Activated effector memory CD4-positive, alpha-beta T cell treated with anti-CD3 and anti-CD28 coated beads, Interleukin-2, amount 50 U/mL, for 16 hours (primary cell): Measurements from ENCODE around the gene RASGRF2.

ENCODE experiments used
- DNase-seq: peaks from one replicate; pipeline ENCODE4 v3.0.0-alpha.2; 2020

The RASGRF2 gene

DNA sequence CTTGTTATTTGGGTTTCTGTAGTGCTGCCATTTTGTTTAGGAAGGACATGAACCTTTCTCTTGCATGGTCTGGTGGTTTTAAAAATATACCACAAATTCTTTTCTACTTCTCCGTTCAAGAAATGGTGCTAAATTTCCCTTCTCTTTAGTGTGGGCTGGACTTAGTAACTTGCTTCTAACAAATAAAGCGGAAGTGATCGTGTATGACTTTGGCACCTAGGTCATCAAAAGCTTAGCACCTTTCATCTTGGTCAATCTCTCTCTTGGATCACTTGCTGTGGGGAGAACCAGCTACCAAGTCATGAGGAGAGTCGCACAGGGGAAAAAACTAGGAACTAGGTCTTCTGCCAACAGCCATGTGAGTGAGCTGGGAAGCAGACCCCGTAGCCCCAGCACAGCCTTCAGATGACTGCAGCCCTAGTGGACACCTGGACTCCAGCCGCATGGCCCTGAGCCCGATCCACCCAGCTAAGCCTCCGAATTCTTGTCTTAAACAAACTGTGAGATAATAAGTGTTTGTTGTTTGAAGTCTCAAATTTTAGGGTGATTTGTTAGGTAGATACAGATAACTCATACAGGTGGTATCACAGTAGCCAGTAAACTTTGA is 185.3 kb downstream of the RASGRF2 start:
- no peak for DNase-seq

DNA sequence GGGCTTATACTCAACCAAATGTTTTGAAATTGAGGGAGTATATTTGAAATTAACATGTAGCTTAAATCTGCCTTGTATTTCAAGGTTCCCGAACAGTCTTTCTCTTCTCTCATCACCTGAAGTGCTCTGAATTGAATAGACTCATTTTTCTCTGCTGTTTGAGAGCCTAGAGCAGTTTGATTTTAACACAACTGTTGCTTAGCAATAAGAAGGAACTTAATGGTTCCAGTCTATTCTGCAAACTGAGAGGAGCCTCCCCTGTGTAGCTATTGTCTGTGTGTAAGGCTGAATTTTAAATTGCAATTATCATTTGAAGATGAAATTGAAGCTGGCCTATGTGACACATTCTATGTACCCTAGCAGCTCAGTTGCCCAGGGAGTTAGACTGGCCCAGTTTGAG is 185.9 kb downstream of the RASGRF2 start:
- DNase-seq = no peak

DNA sequence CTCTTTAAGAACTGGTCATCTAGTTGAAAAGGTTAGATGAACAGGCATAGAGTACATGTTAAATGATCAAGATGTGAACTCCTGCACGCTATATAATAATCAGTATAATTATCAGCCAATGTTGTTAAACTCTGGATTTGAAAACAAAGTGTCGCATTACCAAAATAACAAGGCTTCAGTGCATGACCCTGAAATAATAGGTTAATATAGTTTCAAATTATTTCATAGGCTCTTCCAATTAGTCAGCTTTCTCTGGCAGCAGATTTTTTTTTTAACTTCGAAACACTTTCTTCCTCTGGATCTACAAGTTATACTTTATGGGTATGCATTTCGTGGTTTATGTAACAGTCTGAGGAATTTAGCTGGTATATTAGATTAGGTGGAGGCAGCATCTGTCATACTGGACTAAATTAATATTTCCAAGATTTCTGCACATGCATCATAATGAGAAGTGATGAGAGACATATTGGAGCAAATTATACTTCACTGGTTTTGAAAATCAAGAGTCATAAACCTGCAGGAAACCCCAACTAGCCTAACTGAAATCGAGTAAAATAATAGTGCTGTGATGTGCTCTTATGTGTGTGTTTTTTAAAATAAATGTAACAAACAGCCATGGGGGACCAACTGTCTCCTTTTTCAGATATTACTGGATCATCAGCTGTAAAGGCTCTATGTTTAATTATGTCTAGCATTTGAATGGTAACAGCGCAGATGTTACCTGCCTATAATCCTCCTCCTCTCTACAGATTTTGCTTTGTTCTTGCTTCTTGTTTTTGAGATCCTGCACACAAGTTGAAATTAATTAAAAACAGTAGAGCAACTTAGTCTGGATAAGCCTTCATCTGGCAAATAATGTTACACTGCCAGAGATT is 187.1 kb downstream of the RASGRF2 start:
- no peak for DNase-seq

DNA sequence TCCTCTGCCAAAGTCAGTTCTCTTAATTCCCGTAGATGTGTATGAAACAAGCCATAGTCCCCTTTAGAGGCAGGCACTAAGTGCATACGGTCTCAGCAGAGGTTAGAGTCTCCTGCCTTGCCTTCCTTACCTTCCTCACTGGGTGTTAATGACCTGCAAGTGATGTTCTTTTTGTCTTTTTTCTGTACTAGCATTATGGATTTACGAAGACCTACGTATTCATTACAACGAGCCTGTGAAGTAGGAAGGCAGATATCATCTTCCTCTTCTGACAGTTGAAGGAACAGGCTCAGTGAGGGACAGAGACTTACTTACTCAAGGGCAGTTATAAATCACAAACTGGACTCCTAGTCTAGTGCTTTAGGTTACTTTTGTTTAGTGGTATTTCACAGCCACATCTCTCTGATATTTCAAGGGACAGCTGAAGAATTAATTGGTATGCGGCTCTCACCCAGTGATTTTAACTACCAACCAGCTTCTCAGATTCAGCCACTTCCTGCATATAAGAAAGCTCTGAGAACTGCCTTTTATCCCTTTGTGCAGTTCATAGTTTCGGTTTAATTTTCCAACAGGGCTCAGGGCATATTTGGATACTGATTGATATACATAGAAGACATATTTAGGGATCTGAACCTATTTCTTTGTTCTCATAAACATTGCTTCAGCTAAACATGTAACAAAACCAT is 187.9 kb downstream of the RASGRF2 start:
- no peak for DNase-seq

DNA sequence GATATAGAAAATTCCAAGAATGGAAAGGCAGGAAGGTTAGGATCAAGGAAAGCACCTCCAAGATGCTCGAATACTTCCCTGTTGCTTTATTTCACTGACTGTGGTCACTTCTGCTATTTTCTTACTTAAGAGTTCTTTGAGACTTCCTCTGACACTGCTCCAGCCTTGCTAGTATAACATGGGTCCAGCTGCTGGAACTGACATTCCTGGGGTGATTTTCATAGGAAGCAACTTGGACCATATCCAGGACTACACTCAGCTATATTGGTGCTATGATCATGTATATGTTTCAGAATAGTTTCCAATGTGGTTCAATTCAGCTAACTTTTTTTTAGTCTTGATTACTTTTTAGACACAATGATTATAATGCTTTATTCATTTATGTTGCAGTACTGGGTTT is 191.4 kb downstream of the RASGRF2 start:
- DNase-seq = no peak

DNA sequence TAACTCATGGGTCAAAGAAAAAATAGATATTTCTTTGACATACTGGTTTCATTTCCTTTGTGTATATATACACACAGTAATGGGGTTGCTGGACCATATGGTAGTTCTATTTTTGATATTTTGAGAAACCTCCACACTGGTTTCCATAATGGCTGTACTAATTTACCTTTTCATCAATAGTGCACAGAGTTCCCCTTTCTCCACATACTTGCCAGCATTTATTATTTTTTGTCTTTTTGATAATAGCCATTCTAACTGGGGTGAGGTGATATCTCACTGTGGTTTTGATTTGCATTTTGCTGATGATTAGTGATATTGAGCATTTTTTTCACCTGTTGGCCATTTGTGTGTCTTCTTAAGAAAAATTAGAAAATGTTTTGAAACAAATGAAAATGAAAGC is 194.6 kb downstream of the RASGRF2 start:
- no peak for DNase-seq

DNA sequence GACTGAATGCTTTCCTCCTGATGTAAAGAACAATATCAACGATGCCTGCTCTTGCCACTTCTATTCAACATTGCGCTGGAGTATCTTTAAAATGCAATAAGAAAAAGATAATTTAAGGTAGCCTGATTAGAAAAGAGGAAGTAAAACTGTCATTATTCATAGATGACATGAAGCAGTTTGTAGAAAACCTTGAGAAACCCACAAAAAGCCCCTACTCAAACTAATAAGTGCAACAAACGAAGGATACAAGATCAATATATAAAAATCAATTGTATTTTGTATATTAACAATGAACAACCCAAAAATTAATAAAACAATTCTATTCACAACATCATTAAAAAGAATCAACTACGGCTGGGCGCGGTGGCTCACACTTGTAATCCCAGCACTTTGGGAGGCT is 196.6 kb downstream of the RASGRF2 start:
- DNase-seq = no peak

DNA sequence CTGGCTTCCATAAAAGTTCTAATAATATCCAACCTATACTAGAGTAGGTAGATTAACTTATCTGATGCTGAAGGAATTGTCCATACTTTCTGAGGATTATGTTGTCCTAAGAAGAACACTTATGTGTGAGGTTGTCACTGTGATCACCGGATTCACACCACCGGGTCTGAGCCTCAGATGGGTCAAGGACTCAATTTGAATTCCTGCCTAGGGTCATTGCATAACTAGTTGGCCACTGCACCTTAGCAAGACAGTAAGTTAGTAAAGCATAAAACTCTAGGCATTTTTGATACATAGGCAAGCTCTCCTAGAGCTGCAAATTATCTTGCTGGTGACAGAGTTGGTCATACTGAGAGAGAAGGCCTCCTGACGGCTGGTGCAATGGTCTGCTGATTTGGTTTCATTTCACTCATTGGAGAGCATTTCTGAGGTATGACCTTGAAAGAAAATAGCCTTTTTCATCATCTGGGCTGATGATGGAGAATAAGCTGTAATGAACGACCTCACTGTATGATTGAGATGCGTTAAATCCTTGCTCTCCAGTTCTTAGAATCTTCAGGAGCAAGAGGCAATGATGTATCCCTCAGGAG is 200.9 kb downstream of the RASGRF2 start:
- no peak for DNase-seq

DNA sequence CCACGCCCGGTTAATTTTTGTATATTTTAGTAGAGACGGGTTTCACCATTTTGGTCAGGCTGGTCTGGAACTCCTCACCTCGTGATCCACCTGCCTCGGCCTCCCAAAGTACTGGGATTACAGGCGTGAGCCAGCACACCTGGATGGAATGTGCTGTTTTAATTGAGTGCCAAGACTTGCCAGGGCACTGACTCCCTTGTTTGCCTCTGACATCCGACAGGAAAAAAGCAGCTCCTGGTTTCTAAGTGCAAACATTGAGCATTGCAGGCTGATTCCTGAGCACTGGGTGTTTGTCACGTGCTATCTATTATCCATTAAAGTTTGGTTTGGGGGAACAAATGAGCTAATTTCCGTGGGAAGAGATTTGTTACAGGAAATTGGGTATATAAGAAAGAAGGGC is 202.3 kb downstream of the RASGRF2 start:
- no peak for DNase-seq

DNA sequence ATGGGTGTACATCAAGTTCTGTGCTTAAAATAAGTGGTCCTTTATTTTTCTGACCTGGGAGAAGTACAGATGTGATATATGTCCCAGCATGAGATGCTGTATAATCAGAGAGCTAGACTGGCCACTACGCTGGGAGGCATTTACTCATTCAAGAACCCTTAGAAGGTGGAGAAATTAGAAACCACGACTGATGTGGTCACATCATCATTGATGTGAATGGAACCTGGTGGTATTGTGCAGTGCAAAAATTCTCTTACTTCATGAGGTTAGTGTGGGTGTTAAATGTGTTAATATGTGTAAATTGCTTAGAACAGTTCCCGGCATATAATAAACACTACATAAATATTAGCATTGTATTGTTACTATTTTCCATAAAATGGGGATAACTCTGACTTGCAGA is 203.5 kb downstream of the RASGRF2 start:
- no peak for DNase-seq

DNA sequence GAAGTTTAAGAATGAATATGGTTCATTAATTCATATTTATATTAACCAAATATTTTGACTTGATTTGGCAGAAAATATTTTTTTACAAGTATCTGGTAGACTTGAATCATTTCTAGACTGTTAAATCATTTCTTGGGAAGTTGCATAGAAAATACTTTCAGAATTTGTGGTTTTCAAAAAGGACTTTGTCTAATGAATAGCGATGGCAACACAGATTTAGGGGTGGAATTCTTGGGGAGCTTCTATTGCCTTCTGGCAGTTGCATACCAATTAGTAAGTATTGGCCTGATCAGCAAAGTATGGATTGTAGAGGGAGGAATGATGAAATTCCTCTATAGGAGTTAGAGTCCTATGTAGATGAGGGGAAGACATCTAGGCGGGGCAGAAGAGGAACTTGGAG is 204.3 kb downstream of the RASGRF2 start:
- no peak for DNase-seq

DNA sequence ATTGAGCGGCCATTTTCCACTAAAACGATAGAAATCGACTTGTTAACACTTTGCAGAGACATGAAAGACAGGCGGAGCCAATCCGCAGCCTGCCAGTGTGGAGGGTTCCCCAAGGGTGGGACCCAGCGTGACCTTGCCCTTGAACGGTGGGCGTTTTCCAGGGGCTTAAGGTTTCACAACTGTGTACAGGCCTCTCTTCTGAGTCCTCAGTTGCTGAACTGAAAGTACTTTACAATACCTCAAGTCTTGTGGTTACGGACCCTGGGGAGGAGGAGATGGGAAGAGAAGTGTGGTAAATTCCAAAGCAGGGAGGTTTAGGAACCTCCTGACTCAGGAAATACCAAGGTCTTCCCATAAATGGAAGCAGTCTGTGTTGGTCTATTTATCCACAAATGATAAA is 204.8 kb downstream of the RASGRF2 start:
- no peak for DNase-seq

DNA sequence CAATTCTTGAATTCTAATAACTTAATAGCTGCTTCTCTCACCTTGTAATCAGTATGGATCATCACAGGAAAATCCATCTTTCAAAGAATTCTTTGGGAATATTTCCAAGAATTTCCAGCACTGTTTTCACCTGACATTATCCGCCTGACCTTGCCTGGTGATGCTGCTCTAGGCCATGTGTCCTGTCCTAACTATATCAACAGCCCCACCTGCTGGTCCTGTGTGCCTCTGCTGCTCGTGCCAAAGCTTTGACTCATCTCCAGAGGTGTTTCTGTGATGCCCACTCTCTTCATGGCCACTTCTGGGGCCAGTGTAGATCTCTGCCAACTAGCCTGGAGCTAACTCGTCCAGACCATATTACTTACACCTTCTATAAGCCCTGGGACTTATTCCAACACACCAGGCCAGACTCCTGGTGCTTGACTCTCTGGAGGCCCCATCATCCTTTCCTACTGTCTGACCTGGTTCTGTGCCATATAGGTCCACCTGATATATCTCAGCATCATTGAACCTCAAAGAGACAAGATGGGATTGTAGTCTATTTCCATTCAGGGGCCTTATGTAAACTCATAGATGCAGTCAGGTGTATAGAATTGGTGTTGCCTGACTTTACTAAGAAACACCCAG is 205.4 kb downstream of the RASGRF2 start:
- peak; percentile 75 for DNase-seq

DNA sequence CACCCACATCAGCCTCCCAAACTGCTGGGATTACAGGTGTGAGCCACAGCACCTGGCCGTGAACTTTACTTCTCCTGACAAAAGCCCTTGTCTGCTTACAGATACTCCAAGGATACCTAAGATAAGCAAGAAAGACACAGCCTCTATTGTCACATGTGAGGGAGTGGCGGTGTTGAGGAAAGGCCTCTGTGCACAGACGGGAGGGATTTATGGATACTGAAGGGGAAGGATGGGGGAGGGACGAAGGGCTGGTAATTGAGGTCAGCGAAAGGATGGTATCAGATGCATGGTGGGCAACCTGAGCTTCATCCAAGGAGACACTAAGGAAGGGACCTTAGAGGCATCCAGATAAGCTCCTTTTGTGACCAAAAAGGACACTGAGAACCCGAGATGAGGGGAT is 206.3 kb downstream of the RASGRF2 start:
- no peak for DNase-seq

DNA sequence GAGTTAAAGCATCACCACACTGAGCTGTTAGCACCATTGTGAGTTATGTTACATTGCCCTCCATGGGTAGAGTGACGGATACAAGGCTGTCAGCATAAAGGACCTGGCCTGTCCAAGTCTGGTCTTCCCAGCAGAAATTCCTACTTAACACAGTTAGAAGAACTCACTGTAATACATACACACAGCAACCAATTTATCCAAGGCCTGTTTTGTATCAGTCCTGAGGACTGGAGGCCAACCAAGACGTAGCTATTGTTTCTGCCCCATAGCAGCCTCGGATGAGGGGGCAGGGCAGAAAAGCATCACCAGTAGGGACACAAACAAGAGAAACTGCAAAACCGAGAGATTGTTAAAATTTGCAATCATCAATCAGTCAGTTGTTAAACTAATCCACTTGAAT is 206.9 kb downstream of the RASGRF2 start:
- no peak for DNase-seq

DNA sequence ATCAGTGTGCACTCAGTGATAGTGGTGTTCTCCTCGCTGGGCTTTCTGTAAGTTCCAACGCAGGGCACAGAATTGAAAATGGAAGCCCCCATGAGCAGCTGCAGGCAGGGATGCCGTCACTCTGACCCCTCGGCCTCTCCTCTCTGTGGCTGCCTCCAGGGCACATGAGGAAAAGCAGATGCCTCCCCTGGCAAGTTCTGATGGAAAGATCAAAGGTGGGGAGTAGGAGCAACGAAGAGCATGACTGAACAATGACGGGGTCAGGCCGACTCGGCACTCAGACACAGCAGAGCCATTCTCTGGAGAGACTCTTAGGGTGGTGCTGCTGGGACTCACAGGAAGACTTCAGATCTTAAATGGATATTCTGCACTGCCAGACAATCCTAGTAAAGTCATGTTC is 207.4 kb downstream of the RASGRF2 start:
- DNase-seq = no peak

DNA sequence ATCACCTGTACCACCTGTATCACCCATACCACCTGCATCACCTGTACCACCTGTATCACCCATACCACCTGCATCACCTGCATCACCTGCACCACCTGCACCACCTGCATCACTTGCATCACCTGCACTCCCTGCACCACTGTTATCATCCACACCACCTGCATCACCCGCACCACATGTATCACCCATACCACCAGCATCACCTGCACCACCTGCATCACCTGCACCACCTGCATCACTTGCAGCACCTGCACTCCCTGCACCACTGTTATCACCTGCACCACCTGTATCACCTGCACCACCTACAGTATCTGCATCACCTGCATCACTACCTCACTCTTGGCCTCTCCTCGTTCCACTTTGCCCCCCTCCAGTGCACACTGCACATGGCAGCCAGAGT is 209.8 kb downstream of the RASGRF2 start:
- DNase-seq = no peak

DNA sequence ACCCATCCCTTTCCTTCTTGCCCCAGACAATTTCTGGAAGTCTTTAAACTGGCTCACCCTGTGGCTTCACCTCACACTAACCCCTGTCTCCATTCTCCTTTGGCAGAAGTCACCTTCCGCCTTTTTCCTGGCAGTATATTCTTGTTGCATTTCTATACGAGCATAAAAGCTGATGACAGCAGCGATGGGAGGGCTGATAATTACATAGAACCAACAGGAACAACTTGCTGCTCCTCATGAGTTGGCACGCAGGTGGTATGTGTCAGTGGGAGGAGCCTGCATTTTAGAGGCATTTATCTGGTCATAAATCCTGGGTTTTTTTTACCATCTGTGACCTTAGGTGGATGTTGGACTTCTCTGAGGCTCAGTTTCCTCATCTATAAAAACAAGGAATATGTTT is 211.6 kb downstream of the RASGRF2 start:
- DNase-seq = no peak

DNA sequence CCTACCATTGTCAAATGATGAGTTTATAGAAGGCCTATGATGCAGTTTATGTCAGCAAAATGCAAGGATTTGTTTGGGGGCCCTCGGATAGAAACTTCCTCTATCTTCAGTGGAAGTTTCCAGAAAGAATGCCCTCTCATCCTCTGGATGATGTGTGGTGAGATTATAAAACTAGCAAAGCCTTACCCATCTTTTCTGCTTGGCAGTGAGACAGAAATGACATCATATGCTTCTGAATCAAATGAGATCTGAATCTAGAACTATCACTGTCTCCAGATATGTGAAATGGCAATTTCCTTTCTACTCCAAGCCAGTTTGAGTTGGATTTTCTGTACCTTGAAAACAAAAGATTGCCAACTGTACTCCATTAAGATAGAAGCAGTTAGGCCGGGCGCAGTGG is 212.5 kb downstream of the RASGRF2 start:
- DNase-seq = no peak

DNA sequence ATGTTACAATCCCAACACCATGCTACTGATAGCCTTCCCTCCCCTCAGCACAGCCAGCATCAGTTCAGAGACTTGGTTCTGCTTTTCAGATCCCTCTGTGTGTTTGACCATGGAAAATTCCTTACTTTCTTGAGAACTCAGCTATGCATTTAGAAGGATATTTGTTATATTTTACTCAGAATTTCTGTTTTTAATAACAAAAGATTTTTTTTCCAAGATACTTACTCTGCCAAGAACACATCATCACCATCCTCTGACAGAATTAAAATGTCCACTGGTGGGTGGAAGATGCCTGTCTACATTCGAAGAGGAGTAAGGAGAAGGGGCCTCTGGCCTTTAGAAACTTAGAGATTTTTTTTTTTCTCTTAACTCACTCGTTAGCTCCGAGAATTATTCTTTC is 216.9 kb downstream of the RASGRF2 start:
- no peak for DNase-seq

DNA sequence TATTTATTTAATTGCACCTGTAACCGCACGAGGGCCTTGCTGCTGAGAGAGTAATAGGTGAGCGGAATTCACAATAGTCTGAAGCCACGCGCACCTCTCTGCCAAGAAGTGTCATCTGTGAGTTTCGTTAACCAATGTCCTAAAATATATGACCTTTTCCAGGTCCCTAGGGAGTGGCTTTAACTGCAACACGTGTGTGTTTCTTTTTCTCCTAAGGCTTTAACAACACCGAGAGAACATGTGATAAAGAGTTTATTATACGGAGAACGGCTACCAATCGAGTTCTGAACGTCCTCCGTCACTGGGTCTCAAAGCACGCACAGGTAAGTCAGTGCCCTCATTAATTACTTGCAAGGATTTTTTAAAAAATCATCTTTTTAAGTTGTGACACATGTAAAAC is 219.8 kb downstream of the RASGRF2 start:
- no peak for DNase-seq

DNA sequence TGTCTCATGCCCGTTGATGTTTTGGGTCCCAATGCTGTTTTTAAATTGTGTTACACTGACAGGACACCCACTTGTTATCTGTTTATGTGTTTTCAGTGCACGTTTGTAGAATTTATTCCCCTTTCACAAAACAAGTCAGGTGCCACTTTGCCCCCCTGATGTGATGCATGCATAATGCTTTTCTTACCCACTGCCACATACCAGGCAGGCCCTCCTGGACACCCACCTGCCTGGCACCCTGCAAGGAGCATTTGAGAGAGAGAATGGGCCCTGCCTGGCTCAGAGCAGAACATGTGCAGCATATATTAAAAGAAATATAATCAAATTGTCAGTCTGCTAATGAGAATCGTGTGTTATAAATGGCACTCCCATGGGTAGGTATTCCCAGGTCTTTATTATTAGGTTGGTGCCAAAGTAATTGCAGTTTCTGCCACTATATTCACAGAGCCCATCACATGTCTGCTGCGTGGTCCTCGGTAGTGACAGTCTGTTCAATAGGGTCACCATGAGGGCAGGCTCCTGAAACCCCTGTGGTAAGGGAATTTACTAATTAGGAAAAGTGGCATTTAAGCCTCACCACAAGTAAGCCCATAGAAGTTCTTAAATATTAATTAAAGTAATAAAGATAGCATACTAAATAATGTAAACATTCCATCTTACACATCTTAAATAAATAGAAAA is 220.8 kb downstream of the RASGRF2 start:
- DNase-seq = no peak
